ENCODE data around the gene OTC. TPM values are rescaled to one million over a fixed set of nuclear protein-coding genes. Genes with fewer than 3 reads are reported as not detected.

OTC gene
- total RNA-seq, 2 donors from 2014 or later: 2.6 to 10.2 TPM

DNA sequence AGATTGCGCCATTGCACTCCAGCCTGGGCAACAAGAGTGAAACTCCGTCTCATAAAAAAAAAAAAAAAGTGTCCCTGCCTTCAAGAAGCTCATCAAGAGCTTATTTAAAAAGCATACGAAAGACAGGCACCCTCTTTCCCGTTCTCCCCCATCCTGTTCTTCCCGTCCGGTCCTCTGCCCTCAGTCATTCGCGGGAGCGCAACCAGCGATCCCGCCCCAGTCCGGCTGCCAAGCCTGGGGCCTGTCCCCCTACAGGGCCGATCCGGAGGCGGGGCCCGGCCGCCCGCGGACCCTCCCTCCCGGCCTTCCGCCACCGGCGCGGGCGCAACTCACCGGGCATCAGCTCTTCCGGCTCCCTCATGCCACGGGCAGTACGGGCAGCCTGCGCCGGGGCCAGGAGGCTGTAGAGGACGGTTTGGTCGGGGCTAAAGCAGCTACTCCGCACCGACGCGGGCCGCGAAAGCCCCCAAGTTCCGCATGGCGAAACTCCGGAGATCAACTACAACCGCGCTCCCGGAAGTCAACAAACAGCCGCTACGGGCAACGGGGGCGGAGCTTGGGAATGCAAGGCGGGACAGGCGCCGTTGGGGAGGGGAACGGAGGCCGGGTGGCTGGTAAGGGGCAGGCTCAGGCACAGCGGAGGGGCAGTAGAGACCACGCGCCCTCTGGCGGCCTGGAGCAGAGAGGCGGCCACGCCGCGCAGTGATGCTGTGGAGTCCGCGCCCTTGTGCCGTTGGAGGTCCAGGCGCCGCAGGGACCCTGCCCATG, 25.2 kb upstream of the OTC start, which contains the start of gene RPGR:
Gene RPGR, minus strand, starts transcription at position 503 of the 768 bp plus-strand sequence. Its CDS starts 142 bp downstream, at position 361.
- peak; percentile 94 for DNase-seq
- Histone ChIP-seq H3K9me3 (no peaks in the 10 kb centered on the region), H3K27me3 (no peaks in the 10 kb centered on the region), H3K9ac (ENCODE audit: low read depth in 2 of 2, low read length in 2 of 2) (peak within 1 kb of the TSS; percentile 38 to 51), H3K4me3 (peak within 1 kb of the TSS; percentile 60), H3K27ac (peak within 1 kb of the TSS; percentile 73), H3K4me1 (no peaks in the 10 kb centered on the region), H3K36me3 (no peaks in the 10 kb centered on the region)
- intact Hi-C loops (cut with DNase I): no loop called here
- TF ChIP-seq, protein P1, sequence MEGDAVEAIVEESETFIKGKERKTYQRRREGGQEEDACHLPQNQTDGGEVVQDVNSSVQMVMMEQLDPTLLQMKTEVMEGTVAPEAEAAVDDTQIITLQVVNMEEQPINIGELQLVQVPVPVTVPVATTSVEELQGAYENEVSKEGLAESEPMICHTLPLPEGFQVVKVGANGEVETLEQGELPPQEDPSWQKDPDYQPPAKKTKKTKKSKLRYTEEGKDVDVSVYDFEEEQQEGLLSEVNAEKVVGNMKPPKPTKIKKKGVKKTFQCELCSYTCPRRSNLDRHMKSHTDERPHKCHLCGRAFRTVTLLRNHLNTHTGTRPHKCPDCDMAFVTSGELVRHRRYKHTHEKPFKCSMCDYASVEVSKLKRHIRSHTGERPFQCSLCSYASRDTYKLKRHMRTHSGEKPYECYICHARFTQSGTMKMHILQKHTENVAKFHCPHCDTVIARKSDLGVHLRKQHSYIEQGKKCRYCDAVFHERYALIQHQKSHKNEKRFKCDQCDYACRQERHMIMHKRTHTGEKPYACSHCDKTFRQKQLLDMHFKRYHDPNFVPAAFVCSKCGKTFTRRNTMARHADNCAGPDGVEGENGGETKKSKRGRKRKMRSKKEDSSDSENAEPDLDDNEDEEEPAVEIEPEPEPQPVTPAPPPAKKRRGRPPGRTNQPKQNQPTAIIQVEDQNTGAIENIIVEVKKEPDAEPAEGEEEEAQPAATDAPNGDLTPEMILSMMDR (IDR thresholded peaks at IDR 0.05): peak; percentile 60

DNA sequence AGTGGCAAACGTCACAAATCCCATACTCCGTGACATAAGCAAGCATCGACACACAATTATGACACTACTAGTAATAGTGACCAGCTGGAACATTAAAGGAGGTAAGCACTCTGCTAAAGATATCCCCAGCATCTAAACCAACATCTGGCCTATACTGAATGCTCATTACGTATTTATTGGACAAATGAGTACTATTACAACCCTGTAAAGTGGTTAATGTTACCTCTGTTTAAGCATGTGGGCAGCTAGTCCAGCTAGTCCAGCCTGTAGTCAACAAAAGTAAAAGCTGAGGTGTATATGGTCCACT, 24.7 kb upstream of the OTC start:
- Histone ChIP-seq H3K4me1 (no peaks in the 10 kb centered on the region), H3K9ac (ENCODE audit: low read depth in 2 of 2, low read length in 2 of 2) (peak overlapping the region in 1 of 2 donors; percentile 3), H3K27me3 (no peaks in the 10 kb centered on the region), H3K9me3 (no peaks in the 10 kb centered on the region), H3K36me3 (no peaks in the 10 kb centered on the region), H3K27ac (no peak overlapping the region), H3K4me3 (peak overlapping the region; percentile 60)
- TF ChIP-seq, protein P1 (IDR thresholded peaks at IDR 0.05): peak; percentile 2
- intact Hi-C loops (cut with DNase I): no loop called here
- DNase-seq: no peak

DNA sequence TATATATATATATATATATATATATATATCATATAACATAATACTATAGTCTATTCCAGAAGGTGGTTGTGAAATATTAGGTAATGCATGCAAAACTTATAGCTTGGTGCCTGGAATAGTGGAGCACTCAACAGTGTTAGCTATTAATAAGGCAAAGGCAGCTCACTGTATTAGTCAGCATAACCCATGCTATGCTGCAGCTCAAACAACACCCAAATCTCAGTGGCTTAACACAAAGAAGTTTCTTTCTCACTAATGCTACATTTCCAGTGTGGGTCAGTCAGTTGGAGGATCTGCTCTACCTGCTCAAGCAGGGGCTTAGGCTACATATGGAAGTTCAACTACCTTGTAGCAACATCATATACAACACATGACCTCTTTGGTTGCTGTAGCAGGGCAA, 19.9 kb upstream of the OTC start:
- H3K4me3 ChIP-seq: no peak overlapping the region
- no peaks in the 10 kb centered on the region for H3K4me1 ChIP-seq
- no peaks in the 10 kb centered on the region for H3K36me3 ChIP-seq
- no peak overlapping the region for H3K27ac ChIP-seq
- TF ChIP-seq, protein P1 (IDR thresholded peaks at IDR 0.05): no peak
- H3K27me3 ChIP-seq: no peaks in the 10 kb centered on the region
- H3K9ac ChIP-seq (ENCODE audit: low read depth in 2 of 2, low read length in 2 of 2): no peak overlapping the region
- H3K9me3 ChIP-seq: no peaks in the 10 kb centered on the region
- DNase-seq: no peak
- intact Hi-C loops (cut with DNase I): no loop called here

DNA sequence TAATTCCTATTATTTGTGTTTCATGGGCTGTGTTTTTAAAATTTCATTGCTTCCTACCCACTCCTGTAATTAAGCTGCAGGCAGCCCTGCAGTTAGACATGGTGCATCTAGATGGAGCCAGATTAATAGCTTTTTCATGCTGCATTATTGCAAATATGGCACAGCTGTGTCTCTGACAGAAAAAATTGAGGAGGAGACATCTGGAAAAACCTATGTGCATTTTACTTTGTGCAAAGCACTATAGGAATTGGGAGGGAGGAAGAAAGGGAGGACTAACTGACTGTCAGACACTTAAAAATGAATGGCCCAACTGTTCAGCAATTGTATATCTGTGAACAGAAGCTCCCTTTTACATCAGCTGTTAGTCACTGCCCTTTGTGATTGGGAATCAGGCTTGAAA, 17.0 kb upstream of the OTC start:
- TF ChIP-seq, protein P1 (IDR thresholded peaks at IDR 0.05): no peak
- Histone ChIP-seq H3K27me3 (peaks cover 4% of the 10 kb centered on the region), H3K36me3 (no peaks in the 10 kb centered on the region), H3K4me3 (no peak overlapping the region), H3K9ac (ENCODE audit: low read depth in 2 of 2, low read length in 2 of 2) (no peak overlapping the region), H3K9me3 (no peaks in the 10 kb centered on the region), H3K27ac (no peak overlapping the region), H3K4me1 (no peaks in the 10 kb centered on the region)
- intact Hi-C loops (cut with DNase I): no loop called here
- no peak for DNase-seq

DNA sequence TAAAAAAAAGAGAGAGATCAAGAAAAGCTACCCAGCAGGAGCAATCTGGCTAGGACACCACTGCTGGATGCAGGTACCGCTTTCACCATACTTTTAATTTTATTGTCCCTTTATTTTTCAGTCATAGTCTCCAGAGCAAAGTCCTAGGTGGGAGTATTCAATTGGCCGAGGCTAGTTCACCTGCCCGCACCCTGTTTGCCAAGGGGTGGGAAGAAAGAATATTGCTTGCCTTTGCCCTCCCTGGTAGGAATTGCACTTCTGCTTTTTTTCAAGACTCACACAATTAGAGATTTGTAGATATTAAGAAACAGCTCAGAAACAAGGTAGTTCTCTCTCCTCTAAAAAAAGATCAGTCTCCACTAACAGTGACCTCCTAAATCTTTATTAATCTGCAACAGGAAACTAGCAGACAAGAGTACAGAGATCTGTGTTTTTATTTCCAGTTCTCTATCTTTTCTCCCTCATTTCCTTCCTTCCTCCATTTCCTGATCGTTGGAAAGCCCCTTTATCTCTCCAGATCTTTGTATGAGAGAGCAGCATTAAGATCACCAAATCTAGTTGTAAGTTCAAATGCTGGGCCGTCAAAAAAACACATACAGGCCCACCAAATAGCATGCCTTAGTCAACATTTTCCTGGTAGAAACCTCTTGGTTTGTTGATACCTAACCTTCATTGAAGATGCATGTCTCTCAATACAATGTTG, 15.7 kb upstream of the OTC start:
- intact Hi-C loops (cut with DNase I): no loop called here
- TF ChIP-seq, protein P1 (IDR thresholded peaks at IDR 0.05): no peak
- Histone ChIP-seq H3K4me1 (no peaks in the 10 kb centered on the region), H3K36me3 (no peaks in the 10 kb centered on the region), H3K4me3 (no peak overlapping the region), H3K9ac (ENCODE audit: low read depth in 2 of 2, low read length in 2 of 2) (no peak overlapping the region), H3K27me3 (peaks cover 4% of the 10 kb centered on the region), H3K27ac (peak overlapping the region; percentile 45), H3K9me3 (no peaks in the 10 kb centered on the region)
- DNase-seq: peak; percentile 59

Data from colonic mucosa (tissue), 4 donors.